Stomach smooth muscle (tissue), 2 donors: Measurements from ENCODE around the gene CDC34.

ENCODE experiments used
- H3K27ac ChIP-seq: one replicate; pipeline ENCODE4 v1.7.0; 2013; ENCODE audit warnings: mild to moderate bottlenecking, low read length, inconsistent platforms
- H3K27me3 ChIP-seq, 2 donors: one replicate each; pipeline ENCODE4 v1.7.0; 2013; ENCODE audit warnings: low read length in 2 of 2; ENCODE audit not compliant: insufficient read depth in 2 of 2, control insufficient read depth in 1 of 2
- H3K36me3 ChIP-seq, 2 donors: one replicate each; pipeline ENCODE4 v1.7.0; 2013; ENCODE audit warnings: low read length in 2 of 2; ENCODE audit not compliant: control insufficient read depth in 2 of 2, insufficient read depth in 2 of 2
- H3K4me1 ChIP-seq: one replicate; pipeline ENCODE4 v1.7.0; 2013; ENCODE audit warnings: low read length; ENCODE audit not compliant: control insufficient read depth, insufficient read depth
- H3K4me3 ChIP-seq, 2 donors: one replicate each; pipeline ENCODE4 v1.7.0; 2013; ENCODE audit warnings: low read length in 2 of 2
- H3K9ac ChIP-seq, 2 donors: one replicate each; pipeline ENCODE4 v1.7.0; 2013; ENCODE audit warnings: low read length in 2 of 2, mild to moderate bottlenecking in 1 of 2
- H3K9me3 ChIP-seq, 2 donors: one replicate each; pipeline ENCODE4 v1.7.0; 2013; ENCODE audit warnings: low read length in 2 of 2; ENCODE audit not compliant: control insufficient read depth in 2 of 2
- donor health status: healthy.
- donor health status: Pancreatic carcinoma.

Gene CDC34

DNA sequence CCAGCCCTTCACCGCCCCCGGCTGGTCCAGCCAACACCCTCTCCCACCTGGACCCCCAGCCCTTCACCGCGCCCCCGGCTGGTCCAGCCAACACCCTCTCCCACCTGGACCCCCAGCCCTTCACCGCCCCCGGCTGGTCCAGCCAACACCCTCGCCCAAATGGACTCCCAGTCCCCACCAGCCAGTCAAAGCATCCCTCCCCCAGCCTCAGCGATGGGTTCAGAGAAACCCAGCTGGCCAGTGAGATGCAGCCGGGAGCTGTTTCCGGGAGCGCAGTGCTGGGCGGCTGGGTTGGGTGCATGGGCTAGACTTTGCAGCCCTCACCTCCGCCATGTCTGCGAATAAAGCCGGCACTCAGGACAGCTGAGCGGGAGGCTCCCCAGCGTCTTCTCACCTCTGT, 6.5 kb upstream of the CDC34 start:
- peaks cover 2% of the 10 kb centered on the region for H3K4me1 ChIP-seq
- no peak overlapping the region for H3K27ac ChIP-seq
- no peak overlapping the region for H3K4me3 ChIP-seq
- no peak overlapping the region for H3K9ac ChIP-seq
- peaks cover 0 to 5% of the 10 kb centered on the region in 2 donors for H3K27me3 ChIP-seq
- H3K36me3 ChIP-seq, result peaks cover 0 to 2% of the 10 kb centered on the region in 2 donors
- no peaks in the 10 kb centered on the region for H3K9me3 ChIP-seq

- peaks cover 0 to 2% of the 10 kb centered on the region in 2 donors for H3K36me3 ChIP-seq
- no peak overlapping the region for H3K4me3 ChIP-seq
- H3K4me1 ChIP-seq, result peaks cover 7% of the 10 kb centered on the region
- H3K27ac ChIP-seq, result no peak overlapping the region
- H3K27me3 ChIP-seq, result peaks cover 0 to 5% of the 10 kb centered on the region in 2 donors
- no peaks in the 10 kb centered on the region for H3K9me3 ChIP-seq
- H3K9ac ChIP-seq, result no peak overlapping the region
These were observed 5.6 kb upstream of the CDC34 start for GRCh38 chr19:525857-526419.

DNA sequence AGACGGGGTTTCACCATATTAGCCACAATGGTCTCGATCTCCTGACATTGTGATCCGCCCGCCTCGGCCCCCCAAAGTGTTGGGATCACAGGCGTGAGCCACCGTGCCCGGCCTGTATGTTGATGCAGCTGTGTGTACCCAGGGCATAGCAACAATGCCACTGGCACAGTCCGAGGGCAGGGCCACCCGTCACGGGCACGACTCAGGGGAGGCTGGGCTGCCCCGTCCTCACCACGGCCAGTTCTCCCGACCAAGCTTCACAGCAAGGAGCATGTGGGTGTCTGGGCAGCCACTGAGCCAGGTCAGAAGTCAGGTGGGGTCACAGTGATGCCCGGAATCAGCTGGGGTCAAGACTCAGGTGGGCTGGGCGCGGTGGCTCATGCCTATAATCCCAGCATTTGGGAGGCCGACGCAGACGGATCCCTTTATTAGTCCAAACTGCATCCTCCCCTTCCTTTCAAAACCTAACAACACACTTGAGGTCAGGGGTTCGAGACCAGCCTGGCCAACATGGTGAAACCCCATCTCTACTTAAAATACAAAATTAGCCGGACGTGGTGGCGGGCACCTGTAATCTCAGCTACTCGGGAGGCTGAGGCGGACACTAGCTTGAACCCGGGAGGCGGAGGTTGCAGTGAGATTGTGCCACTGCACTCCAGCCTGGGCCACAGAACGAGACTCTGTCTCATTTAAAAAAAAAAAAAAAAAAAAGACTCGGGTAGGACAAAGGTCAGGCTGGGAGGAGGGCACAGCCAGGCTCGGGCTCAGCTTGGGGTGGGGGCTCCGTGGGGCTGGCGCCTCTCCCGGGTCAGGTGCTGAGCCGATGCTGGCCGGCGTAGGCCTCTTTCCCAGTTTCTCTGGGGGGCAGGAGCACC, 1.2 kb upstream of the CDC34 start:
- Histone ChIP-seq H3K4me1 (peaks cover 32% of the 10 kb centered on the region), H3K36me3 (peaks cover 0 to 2% of the 10 kb centered on the region in 2 donors), H3K27me3 (peaks cover 0 to 5% of the 10 kb centered on the region in 2 donors), H3K4me3 (peak overlapping the region; percentile 60 to 82), H3K27ac (peak overlapping the region; percentile 76), H3K9ac (peak overlapping the region; percentile 68 to 76), H3K9me3 (no peaks in the 10 kb centered on the region)

- Histone ChIP-seq H3K9me3 (no peaks in the 10 kb centered on the region), H3K27me3 (peaks cover 0 to 2% of the 10 kb centered on the region in 2 donors), H3K9ac (peak overlapping the region; percentile 68 to 76), H3K36me3 (peaks cover under 1 to 9% of the 10 kb centered on the region in 2 donors), H3K27ac (peak overlapping the region; percentile 76), H3K4me1 (peaks cover 38% of the 10 kb centered on the region), H3K4me3 (peak overlapping the region; percentile 60 to 88)
These were observed 379 bp upstream of the CDC34 start for GRCh38 chr19:531009-531752.

GRCh38 chr19:532561-533363, 1.2 kb downstream of the CDC34 start:
- H3K9me3 ChIP-seq, result no peaks in the 10 kb centered on the region
- peaks cover 10 to 19% of the 10 kb centered on the region in 2 donors for H3K36me3 ChIP-seq
- H3K9ac ChIP-seq, result peak overlapping the region; percentile 85 to 88
- no peaks in the 10 kb centered on the region for H3K27me3 ChIP-seq
- peak overlapping the region; percentile 88 to 94 for H3K4me3 ChIP-seq
- H3K4me1 ChIP-seq, result peaks cover 38% of the 10 kb centered on the region
- H3K27ac ChIP-seq, result peak overlapping the region; percentile 91

- peaks cover 18 to 27% of the 10 kb centered on the region in 2 donors for H3K36me3 ChIP-seq
- H3K9ac ChIP-seq, result peak overlapping the region; percentile 85 to 88
- H3K27me3 ChIP-seq, result no peaks in the 10 kb centered on the region
- peak overlapping the region; percentile 91 for H3K27ac ChIP-seq
- H3K4me3 ChIP-seq, result peak overlapping the region; percentile 88 to 94
- H3K4me1 ChIP-seq, result peaks cover 38% of the 10 kb centered on the region
- H3K9me3 ChIP-seq, result no peaks in the 10 kb centered on the region
These were observed 2.0 kb downstream of the CDC34 start for GRCh38 chr19:533364-534058.

DNA sequence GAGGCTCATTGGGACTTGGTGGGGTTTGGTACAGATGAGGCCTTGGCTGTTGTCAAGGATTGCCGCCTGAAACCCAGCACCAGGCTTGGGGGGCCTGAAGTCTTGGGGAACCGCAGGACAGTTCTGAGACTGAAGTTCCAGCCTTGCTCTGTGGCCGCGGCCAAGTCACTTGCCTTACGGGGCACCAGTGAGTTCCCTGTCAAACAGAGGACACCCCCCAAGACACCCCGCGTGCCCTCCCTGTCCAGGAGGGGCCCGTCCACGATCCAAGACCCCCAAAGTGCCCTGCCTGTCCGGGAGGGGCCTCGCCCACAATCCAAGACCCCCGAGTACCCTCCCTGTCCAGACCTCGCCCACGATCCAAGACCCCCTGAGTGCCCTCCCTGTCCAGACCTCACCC, 2.5 kb downstream of the CDC34 start:
- Histone ChIP-seq H3K9me3 (no peaks in the 10 kb centered on the region), H3K27ac (peak overlapping the region; percentile 91), H3K36me3 (peaks cover 20 to 31% of the 10 kb centered on the region in 2 donors), H3K27me3 (no peaks in the 10 kb centered on the region), H3K4me3 (peak overlapping the region; percentile 88 to 94), H3K4me1 (peaks cover 38% of the 10 kb centered on the region), H3K9ac (peak overlapping the region; percentile 85 to 88)

- H3K36me3 ChIP-seq, result peaks cover 22 to 36% of the 10 kb centered on the region in 2 donors
- no peaks in the 10 kb centered on the region for H3K27me3 ChIP-seq
- peak overlapping the region; percentile 11 for H3K27ac ChIP-seq
- peak overlapping the region in 1 of 2 donors; percentile 22 for H3K4me3 ChIP-seq
- H3K9me3 ChIP-seq, result no peaks in the 10 kb centered on the region
- peaks cover 36% of the 10 kb centered on the region for H3K4me1 ChIP-seq
- H3K9ac ChIP-seq, result peak overlapping the region; percentile 5 to 13
These were observed 3.7 kb downstream of the CDC34 start for GRCh38 chr19:535017-535835.
